ENCODE data around the gene KLRC2. TPM values are rescaled to one million over a fixed set of nuclear protein-coding genes. Genes with fewer than 3 reads are reported as not detected.
"Not testable (repeated sequence)": the region's sequence is repeated elsewhere in the genome, so short reads cannot be mapped to it uniquely, and the experiment has no call there.

The KLRC2 gene
- polyA plus RNA-seq (ENCODE audit: insufficient read depth in 1 of 5, insufficient read length in 5 of 5, low replicate concordance in 1 of 5) = under 1 TPM; 0.15 to 0.71 (median 0.42) TPM
- long read RNA-seq, donor 1 = 0 reads
- long read RNA-seq, donor 2 = 0 reads
- long read RNA-seq, donor 3 = 0 reads
- long read RNA-seq, donor 4 = 0 reads
- long read RNA-seq, donor 5 = 0 reads
- long read RNA-seq, donor 6 = 0 reads
- long read RNA-seq, donor 7 = 0 reads
- long read RNA-seq, donor 8 = 0 reads

DNA sequence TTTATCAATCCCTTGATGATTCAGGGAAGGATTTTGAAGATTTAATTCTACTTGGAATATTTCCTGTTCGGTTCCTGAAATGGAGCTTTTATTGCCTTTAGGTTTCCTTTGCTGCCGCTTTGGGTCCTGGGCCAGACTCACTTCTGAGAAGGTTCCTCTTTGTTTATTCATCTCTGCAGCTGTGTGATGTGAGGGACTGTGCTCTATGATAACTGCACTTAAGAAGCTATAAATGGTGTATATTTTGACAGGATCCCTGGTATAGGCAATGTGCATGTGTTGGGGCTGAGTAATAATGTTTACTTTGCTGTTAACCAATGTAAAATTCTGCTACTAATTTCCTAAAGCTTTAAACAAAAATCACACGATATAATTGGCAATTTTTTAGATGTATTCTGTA is at the start of gene KLRC2:
Gene KLRC2 (minus strand): TSS at position 195 of the 400 bp plus-strand sequence. CDS start 24 bp downstream, at position 171.
- not testable (repeated sequence) for DNase-seq

DNA sequence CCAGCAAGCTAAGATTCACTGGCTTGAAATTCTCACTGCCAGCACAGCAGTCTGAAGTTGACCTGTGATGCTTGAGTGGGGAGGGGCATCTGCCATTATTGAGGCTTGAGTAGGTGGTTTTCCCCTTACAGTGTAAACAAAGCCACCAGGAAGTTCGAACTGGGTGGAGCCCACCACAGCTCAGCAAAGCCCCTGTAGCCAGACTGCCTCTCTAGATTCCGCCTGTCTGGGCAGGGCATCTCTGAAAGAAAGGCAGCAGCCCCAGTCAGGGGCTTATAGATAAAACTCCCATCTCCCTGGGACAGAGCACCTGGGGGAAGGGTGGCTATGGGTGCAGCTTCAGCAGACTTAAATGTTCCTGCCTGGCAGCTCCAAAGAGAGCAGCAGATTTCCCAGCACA is 46.1 kb upstream of the KLRC2 start:
- not testable (repeated sequence) for DNase-seq

DNA sequence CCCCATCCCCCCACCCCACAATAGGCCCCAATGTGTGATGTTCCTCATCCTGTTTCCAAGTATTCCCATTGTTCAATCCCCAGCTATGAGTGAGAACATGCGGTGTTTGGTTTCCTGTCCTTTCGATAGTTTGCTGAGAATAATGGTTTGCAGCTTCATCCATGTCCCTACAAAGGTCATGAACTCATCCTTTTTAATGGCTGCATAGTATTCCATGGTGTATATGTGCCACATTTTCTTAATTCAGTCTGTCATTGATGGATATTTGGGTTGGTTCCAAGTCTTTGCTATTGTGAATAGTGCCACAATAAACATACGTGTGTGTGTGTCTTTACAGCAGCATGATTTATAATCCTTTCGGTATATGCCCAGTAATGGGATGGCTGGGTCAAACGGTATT is 37.0 kb upstream of the KLRC2 start:
- not testable (repeated sequence) for DNase-seq

DNA sequence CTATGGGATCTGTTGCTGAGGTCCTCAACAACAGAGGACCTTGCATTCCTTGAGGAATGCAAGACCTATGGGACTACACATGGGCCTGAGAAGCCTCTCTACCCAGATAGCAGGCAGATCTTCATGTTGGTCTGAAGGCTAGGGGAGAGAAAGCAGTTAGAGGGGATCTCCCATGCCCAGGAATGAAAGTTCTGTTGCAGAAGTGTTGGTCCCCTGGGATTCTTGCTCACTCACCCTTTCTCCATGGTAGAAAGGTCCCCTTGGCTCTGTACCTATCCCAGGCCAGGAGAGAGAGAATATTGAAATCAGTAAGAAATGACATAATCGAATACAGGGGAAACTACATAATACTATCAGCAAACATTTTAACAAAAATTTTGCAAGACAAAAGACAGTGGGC is 33.9 kb upstream of the KLRC2 start:
- DNase-seq = no peak

DNA sequence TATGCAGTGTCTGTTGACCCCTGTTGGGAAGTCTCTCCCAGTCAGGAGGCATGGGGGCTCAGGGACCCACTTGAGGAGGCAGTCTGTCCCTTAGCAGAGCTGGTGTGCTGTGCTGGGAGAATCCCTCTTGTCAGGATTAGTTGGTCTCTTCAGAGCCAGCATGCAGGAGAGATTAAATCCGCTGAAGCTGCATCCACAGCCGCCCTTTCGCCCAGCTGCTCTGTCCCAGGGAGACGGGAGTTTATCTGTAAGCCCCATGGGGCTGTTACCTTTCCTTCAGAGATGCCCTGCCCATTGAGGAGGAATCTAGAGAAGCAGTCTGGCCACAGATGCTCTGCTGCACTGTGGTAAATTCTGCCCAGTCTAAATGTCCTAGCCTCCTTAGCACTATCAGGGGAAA is 30.5 kb upstream of the KLRC2 start:
- DNase-seq = no peak

DNA sequence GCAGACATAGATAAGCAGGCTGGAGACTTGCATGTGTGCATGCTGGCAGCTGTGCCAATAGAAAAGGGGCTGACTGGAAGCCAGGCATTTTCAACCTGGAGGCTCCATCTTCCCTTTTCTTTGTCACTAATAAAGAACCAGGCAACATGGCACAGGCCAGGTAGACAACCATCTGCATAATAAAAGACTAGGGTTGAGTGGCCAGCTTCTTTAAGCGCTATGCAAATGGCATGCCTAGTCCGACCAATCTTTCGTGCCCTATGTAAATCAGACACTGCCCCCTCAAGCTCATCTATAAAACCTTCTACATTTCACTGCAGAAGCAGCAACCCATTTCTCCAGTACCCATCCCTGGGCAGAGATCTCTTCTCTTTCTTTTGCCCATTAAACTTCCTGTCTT is 21.9 kb upstream of the KLRC2 start:
- no peak for DNase-seq

DNA sequence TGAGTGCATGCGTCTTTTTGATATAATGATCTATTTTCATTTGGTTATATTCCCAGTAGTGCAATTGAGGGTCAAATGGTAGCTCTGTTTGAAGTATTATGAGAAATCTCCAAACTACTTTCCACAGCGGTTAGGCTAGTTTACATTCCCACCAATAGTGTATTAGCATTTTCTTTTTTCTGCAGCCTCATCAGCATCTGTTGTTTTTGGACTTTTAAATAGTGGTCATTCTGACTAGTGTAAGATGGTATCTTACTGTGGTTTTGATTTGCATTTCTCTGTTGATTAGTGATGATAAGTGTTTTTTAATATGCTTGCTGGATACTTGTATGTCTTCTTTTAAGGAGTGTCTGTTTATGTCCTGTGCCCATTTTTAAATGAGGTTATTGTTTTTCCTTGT is 21.0 kb upstream of the KLRC2 start:
- no peak for DNase-seq

DNA sequence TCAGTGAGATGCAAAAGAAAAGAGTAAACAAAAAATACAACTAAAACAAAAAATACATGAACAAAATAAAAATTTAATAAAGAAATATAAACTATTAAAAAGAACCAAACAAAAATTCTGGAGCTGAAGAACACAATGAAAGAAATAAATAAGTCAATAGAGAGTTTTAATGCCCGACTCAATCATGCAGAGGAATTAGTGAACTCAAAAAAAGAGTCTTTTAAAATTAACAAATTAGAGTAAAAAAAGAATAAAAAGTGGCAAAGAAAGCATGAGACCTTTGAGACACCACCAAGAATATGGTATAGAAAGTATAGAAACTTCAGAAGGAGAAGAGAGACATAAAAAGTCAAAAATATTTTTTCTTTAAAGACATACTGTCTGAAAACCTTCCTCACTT is 20.0 kb upstream of the KLRC2 start:
- DNase-seq = no peak

DNA sequence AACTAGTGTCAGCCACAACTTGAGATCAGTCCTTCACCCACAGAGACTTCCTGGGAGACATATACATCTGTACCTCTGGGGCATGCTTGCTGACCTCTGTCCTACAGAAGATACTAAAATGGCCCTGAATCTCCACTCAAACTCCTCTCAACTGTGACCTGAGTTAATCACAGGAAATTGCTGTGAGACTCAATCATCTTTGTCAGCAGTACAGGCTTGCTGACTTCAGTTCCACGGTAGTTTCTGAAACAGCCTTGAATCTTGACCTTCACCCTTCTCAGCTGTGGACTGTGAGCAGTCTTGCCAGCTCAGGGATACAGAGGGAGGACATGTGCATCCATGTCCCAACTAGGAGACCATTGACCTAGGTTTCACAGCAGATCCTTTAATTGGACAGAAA is 18.7 kb upstream of the KLRC2 start:
- DNase-seq = no peak

DNA sequence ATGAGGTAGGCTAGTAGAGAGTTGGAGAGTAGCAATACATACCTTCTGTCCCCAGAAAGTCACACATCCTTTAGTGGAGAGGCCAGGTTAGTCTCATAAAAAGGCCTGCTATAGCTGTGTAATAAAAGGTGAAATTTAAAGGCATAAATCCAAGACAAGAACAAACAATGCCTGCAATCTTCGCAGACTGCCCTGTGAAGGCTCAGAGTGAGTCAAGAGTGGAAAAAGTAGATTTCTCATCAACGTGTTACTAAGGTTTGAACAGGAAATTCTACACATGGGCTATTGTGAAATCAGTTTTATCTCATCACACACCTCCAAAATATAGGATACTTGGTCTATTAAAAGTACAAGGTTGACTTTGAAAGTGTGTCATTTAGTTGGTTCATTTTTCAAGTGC is 17.3 kb upstream of the KLRC2 start, which contains the start of gene KLRC1:
Gene KLRC1 (minus strand): TSS at position 222 of the 400 bp plus-strand sequence. CDS start 2,221 bp downstream, outside the sequence.
- no peak for DNase-seq

DNA sequence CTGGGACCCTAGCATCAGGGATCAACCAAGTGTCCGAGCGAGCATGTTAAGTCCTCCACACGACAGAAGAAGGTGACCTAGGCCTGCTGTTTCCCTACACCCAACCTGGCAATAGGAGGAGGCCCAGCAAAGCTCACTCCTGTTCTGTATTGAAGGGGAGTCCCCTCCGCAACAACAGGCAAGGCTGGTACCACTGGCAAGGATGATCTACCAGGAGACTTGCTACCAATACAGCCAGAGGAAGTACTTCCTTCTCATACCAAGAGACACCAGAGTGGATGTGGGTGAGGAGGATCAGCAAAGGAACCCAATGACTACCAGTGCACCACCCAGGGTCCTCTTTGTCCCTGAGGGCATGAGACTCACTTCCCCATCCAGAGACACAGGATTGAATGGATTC is 12.4 kb upstream of the KLRC2 start:
- no peak for DNase-seq

DNA sequence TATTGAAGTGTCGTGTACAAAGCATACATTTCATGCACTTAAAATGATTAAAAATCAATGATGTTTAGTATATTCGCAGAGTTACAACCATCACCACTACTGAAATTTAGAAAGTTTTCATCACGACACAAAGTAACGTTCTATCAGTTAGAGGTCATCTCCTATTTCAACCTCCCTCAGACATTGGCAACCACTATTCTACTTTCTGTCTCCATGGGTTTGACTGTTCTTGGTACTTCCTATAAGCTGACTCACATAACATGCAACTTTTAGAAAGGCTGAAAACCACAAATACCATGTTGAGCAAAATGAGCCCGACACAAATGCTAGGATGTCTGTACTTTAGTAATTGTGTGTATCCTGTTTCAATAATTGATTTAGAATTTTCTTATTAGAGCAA is 10.2 kb upstream of the KLRC2 start:
- not testable (repeated sequence) for DNase-seq

DNA sequence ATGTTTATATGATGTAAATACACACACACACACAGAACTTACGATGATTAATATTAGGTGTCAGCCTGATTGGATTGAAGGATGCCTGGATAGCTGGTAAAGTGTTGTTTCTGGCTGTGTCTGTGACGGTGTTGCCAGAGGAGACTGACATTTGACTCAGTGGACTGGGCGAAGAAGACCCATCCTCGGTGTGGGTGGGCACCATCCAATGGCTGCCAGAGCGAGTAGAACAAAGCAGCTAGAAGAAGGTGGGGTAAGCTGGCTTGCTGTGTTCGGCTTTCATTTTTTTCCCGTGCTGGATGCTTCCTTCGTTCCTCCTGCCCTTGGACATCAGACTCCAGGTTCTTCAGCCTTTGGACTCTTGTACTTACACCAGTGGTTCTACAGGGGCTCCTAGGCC is 5.3 kb upstream of the KLRC2 start:
- DNase-seq = not testable (repeated sequence)

DNA sequence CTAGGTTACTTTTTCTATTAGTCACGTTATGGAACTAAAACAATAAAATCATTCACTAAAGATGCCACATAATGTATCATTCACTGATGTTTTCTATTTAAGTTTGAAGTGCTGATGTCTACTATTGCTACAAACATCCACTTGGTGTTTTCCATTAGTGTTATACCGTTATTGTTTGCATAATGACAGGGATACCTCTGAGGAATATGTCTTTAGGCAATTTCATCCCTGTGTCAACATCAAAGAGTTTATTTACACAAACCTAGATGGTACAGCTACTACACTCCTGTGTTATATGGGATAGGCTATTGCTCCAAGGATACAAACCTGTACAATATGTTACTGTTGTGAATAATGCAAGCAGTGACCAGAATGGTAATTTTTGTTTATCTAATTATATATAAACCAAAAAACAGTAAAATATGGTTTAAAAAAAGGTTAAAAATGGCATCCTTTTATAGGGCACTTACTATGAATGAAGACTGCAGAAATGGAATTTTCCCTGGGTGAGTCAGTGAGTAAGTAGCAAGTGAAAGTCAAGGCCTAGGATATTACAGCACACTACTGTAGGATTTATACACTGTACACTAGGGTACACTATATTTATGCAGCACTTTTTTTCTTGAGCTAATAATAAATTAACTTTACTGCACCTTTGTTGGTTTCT is 3.9 kb upstream of the KLRC2 start:
- DNase-seq = not testable (repeated sequence)

DNA sequence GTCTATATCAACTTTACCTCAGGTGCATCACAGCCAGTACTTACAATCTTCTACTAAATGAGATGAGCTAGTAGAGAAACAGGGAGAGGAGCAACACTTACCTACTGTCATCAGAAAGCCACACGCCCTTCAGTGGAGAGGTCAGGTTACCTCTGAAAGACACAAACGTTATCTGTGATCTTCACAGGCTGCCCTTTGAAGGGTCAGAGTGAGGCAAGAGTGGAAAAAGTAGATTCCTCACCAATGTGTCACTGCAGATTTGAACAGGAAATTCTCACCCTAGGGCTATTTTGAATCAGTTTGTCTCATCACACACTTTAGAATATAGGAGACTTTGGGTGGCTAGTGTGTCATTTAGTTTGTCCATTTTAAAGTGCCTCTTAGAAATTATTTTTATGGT is 1.8 kb upstream of the KLRC2 start:
- DNase-seq = not testable (repeated sequence)

DNA sequence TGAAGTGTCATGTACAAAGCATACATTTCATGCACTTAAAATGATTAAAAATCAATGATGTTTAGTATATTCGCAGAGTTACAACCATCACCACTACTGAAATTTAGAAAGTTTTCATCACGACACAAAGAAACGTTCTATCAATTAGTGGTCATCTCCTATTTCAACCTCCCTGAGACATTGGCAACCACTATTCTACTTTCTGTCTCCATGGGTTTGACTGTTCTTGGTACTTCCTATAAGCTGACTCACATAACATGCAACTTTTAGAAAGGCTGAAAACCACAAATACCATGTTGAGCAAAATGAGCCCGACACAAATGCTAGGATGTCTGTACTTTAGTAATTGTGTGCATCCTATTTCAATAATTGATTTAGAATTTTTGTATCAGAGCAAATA is 5.2 kb downstream of the KLRC2 start:
- not testable (repeated sequence) for DNase-seq

DNA sequence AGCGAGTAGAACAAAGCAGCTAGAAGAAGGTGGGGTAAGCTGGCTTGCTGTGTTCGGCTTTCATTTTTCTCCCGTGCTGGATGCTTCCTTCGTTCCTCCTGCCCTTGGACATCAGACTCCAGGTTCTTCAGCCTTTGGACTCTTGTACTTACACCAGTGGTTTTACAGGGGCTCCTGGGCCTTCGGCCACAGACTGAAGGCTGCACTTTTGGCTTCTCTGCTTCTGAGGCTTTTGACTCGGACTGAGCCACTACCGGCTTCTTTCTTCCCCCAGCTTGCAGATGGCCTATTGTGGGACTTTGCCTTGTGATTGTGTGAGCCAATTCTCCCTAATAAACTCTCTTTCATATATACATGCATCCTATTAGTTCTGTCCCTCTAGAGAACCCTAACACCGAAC is 9.9 kb downstream of the KLRC2 start:
- not testable (repeated sequence) for DNase-seq

DNA sequence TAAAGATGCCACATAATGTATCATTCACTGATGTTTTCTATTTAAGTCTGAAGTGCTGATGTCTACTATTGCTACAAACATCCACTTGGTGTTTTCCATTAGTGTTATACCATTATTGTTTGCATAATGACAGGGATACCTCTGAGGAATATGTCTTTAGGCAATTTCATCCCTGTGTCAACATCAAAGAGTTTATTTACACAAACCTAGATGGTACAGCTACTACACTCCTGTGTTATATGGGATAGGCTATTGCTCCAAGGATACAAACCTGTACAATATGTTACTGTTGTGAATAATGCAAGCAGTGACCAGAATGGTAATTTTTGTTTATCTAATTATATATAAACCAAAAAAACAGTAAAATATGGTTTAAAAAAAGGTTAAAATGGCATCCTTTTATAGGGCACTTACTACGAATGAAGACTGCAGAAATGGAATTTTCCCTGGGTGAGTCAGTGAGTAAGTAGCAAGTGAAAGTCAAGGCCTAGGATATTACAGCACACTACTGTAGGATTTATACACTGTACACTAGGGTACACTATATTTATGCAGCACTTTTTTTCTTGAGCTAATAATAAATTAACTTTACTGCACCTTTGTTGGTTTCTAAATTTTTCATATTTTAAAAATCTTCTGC is 11.4 kb downstream of the KLRC2 start:
- not testable (repeated sequence) for DNase-seq

DNA sequence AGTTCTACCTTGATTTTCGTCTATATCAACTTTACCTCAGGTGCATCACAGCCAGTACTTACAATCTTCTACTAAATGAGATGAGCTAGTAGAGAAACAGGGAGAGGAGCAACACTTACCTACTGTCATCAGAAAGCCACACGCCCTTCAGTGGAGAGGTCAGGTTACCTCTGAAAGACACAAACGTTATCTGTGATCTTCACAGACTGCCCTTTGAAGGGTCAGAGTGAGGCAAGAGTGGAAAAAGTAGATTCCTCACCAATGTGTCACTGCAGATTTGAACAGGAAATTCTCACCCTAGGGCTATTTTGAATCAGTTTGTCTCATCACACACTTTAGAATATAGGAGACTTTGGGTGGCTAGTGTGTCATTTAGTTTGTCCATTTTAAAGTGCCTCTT is 13.7 kb downstream of the KLRC2 start:
- DNase-seq = not testable (repeated sequence)

DNA sequence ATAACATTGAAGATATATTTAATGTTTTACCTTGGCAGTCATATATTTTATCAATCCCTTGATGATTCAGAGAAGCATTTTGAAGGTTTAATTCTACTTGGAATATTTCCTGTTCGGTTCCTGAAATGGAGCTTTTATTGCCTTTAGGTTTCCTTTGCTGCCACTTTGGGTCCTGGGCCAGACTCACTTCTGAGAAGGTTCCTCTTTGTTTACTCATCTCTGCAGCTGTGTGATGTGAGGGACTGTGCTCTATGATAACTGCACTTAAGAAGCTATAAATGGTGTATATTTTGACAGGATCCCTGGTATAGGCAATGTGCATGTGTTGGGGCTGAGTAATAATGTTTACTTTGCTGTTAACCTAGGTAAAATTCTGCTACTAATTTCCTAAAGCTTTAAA is 15.5 kb downstream of the KLRC2 start, which contains the start of gene KLRC3:
Gene KLRC3 (minus strand): TSS at position 262 of the 400 bp plus-strand sequence. CDS start 45 bp downstream, at position 217.
- DNase-seq = not testable (repeated sequence)

DNA sequence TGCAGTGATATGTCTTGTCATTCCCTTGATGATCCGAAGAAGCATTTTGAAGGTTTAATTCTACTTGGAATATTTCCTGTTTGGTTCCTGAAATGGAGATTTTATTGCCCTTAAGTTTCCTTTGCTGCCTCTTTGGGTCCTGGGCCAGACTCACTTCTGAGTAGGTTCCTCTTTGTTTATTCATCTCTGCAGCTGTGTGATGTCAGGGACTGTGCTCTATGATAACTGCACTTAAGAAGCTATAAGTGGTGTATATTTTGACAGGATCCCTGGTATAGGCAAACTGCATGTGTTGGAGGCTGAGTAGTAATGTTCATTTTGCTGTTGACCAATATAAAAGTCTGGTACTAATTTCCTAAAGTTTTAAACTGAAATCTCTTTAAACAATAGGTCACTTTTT is 26.4 kb downstream of the KLRC2 start, which contains the start of gene KLRC4:
Gene KLRC4 (minus strand): TSS at position 366 of the 400 bp plus-strand sequence. CDS start 182 bp downstream, at position 184.
- DNase-seq = no peak

DNA sequence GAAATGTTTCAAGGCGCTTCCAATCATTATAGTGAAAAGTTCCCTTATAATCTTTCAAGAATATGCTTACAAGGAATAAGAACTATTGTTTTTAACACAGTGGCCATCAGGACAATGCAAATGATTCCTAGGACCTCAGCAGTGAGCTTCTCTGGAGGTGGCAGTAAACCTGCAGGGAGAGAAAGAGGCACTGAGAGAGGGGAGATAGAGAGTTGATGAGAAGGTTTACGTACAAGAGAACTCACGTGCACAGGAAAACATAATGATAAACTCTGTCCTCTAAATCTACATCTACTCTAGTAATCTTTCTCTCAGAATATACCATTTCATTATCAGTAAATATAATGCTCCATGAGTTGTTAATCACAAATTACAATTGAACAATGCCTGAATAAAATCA is 27.0 kb downstream of the KLRC2 start:
- DNase-seq = no peak

DNA sequence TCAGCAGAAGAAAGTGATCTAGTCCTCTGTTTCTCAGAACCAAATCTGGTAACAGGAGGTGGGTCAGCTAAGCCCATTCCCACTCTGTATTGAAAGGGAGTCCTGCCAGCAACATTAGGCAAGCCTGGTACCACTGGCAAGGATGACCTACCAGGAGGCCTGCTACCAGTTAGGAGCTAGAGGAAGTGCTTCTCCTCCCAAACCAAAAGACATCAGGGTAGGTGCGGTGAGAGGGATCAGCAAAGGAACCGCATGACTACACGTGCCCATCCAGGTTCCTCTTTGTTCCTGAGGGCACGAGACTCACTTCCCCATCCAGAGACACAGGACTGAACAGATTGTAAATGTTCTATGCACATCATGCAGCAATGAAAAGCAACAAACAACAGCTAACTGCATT is 29.1 kb downstream of the KLRC2 start:
- DNase-seq = no peak
